K562 (cell line): Measurements from ENCODE around the gene COPB2. TPM values are rescaled to one million over a fixed set of nuclear protein-coding genes. Genes with fewer than 3 reads are reported as not detected.

Source experiments
- CTBP1 ChIP-seq: fragments of 450-650 bp; IDR thresholded peaks from 2 replicates; pipeline ENCODE4 v1.6.1; 2016; ENCODE audit warnings: borderline replicate concordance
- E2F8 ChIP-seq: fragments of 450-650 bp; IDR thresholded peaks from 2 replicates; pipeline ENCODE4 v1.7.1; 2018; ENCODE audit warnings: mild to moderate bottlenecking, low read depth; ENCODE audit not compliant: partially characterized antibody
- EP300 ChIP-seq: IDR thresholded peaks from 2 replicates; pipeline ENCODE4 v1.6.1; 2012; ENCODE audit warnings: low read length, improper control_type of control experiment
- HDAC1 ChIP-seq, 2 experiments: fragments of 450-650 bp; IDR thresholded peaks; 2 replicates each; pipeline ENCODE4 v1.6.1; 2016 to 2017; ENCODE audit warnings: inconsistent platforms in 1 of 2, mild to moderate bottlenecking in 1 of 2, moderate library complexity in 1 of 2
- JUND ChIP-seq, 2 experiments: IDR thresholded peaks; 2 replicates in 1 of 2; 3 replicates in 1 of 2; pipeline ENCODE4 v1.6.1; 2011; ENCODE audit warnings: borderline replicate concordance in 2 of 2, low read depth in 2 of 2, low read length in 2 of 2, improper control_type of control experiment in 1 of 2, missing biosample characterization in 1 of 2, missing genetic modification characterization in 1 of 2, missing genetic modification reagents in 1 of 2
- KLF10 ChIP-seq: fragments of 250-450 bp; sonication (Bioruptor Pico); IDR thresholded peaks from 2 replicates; pipeline ENCODE4 v1.6.1; 2021; ENCODE audit warnings: matching md5 sums
- MAFK ChIP-seq: IDR thresholded peaks from 2 replicates; pipeline ENCODE4 v1.6.1; 2011; ENCODE audit warnings: low read length, improper control_type of control experiment
- MEIS2 ChIP-seq: fragments of 450-650 bp; IDR thresholded peaks from 2 replicates; pipeline ENCODE4 v1.6.1; 2014; ENCODE audit warnings: mild to moderate bottlenecking; ENCODE audit not compliant: partially characterized antibody
- NFIC ChIP-seq: fragments of 450-650 bp; IDR thresholded peaks from 2 replicates; pipeline ENCODE4 v1.6.1; 2017; ENCODE audit warnings: mild to moderate bottlenecking, inconsistent platforms
- RAD21 ChIP-seq, 2 experiments: fragments of 250-450 bp in 1 of 2; fragments of 450-650 bp in 1 of 2; sonication (Bioruptor Pico) in 1 of 2; formaldehyde crosslinking in 1 of 2; IDR thresholded peaks in 1 of 2; conservative IDR thresholded peaks in 1 of 2; 2 replicates each; pipeline versions ENCODE4 v1.4.0 to v1.8.0; 2020 to 2022; ENCODE audit warnings: mild to moderate bottlenecking in 2 of 2, moderate library complexity in 1 of 2
- RB1 ChIP-seq: fragments of 450-650 bp; IDR thresholded peaks from 2 replicates; pipeline ENCODE4 v1.6.1; 2017; ENCODE audit warnings: low read depth, mild to moderate bottlenecking
- polyA plus RNA-seq, 8 experiments: library from polyadenylated mRNA; depleted of rRNA in 4 of 8; stranded (reverse) in 5 of 8; unstranded in 3 of 8; fragments of >200 nt; fragmentation: Nextera tagmentation in 2 of 8; fragmentation: Illumina TruSeq in 1 of 8; extraction: Ambion mirVana in 2 of 8; extraction: Trizol in 1 of 8; gene quantifications; 2 replicates each; pipeline versions ENCODE4 v1.2.1 to v1.2.3, GENCODE V29; 2011 to 2014; ENCODE audit warnings: inconsistent platforms in 1 of 8, missing spikeins in 1 of 8
- total RNA-seq, 7 experiments: library from RNA; depleted of rRNA in 6 of 7; stranded (reverse); fragments of >200 nt in 6 of 7; fragmentation: Illumina TruSeq in 2 of 7; extraction: Trizol in 2 of 7; gene quantifications; 2 replicates each; pipeline versions ENCODE4 v1.2.1 to v1.2.3, GENCODE V29; 2011 to 2021; ENCODE audit warnings: low replicate concordance in 1 of 7
- TF ChIP-seq, protein P1 (sequence below): fragments of 450-650 bp; formaldehyde crosslinking; conservative IDR thresholded peaks from 2 replicates; pipeline ENCODE4 v1.4.0; 2022; ENCODE audit warnings: mild to moderate bottlenecking, missing genetic modification characterization
- TF ChIP-seq, protein P2 (sequence below): fragments of 250-450 bp; sonication (Bioruptor Pico); IDR thresholded peaks from 2 replicates; pipeline ENCODE4 v1.4.0; 2020
- TF ChIP-seq, protein P3 (sequence below), 2 experiments: IDR thresholded peaks; 2 replicates each; pipeline ENCODE4 v1.6.1; 2011; ENCODE audit warnings: borderline replicate concordance in 1 of 2, control low read depth in 1 of 2, low read depth in 1 of 2, low read length in 1 of 2, mild to moderate bottlenecking in 1 of 2, mixed read lengths in 1 of 2, moderate library complexity in 1 of 2; ENCODE audit not compliant: insufficient read depth in 1 of 2, insufficient read length in 1 of 2, poor library complexity in 1 of 2, severe bottlenecking in 1 of 2; ENCODE audit errors: extremely low read depth in 1 of 2
- TF ChIP-seq, protein P4 (sequence below): fragments of 250-450 bp; sonication (Bioruptor Pico); IDR thresholded peaks from 2 replicates; pipeline ENCODE4 v1.8.0; 2021; ENCODE audit warnings: borderline replicate concordance, mild to moderate bottlenecking, moderate library complexity; ENCODE audit not compliant: poor library complexity, severe bottlenecking
- TF ChIP-seq, protein P5 (sequence below): fragments of 450-650 bp; IDR thresholded peaks from 2 replicates; pipeline ENCODE4 v1.6.1; 2016

The COPB2 gene
- total and polyA plus RNA-seq, 9 of the 15 experiments (the other 6 are each of a cell fraction or from before 2014, with no cell fraction given), result 64.3 to 189 (median 130) TPM

- TF ChIP-seq RAD21 (CRISPR knock-in tag; conservative IDR thresholded peaks at IDR 0.05 in 1 of 2, IDR thresholded peaks at IDR 0.05 in 1 of 2), result peak in 1 of 2 experiments; percentile 54; a peak in 3 of 4 replicates
- TF ChIP-seq E2F8, result no peak
- TF ChIP-seq, protein P1, sequence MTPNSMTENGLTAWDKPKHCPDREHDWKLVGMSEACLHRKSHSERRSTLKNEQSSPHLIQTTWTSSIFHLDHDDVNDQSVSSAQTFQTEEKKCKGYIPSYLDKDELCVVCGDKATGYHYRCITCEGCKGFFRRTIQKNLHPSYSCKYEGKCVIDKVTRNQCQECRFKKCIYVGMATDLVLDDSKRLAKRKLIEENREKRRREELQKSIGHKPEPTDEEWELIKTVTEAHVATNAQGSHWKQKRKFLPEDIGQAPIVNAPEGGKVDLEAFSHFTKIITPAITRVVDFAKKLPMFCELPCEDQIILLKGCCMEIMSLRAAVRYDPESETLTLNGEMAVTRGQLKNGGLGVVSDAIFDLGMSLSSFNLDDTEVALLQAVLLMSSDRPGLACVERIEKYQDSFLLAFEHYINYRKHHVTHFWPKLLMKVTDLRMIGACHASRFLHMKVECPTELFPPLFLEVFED (CRISPR knock-in tag), result no peak
- TF ChIP-seq KLF10 (CRISPR knock-in tag), result no peak
- TF ChIP-seq MEIS2, result peak; percentile 12
- TF ChIP-seq MAFK, result peak; percentile 17; the same call in 1 of the 2 replicates
- TF ChIP-seq, protein P2, sequence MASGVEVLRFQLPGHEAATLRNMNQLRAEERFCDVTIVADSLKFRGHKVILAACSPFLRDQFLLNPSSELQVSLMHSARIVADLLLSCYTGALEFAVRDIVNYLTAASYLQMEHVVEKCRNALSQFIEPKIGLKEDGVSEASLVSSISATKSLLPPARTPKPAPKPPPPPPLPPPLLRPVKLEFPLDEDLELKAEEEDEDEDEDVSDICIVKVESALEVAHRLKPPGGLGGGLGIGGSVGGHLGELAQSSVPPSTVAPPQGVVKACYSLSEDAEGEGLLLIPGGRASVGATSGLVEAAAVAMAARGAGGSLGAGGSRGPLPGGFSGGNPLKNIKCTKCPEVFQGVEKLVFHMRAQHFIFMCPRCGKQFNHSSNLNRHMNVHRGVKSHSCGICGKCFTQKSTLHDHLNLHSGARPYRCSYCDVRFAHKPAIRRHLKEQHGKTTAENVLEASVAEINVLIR, result no peak
- TF ChIP-seq HDAC1 (IDR thresholded peaks at IDR 0.05), result no peak
- TF ChIP-seq CTBP1, result 0 out of 2 replicates have a peak, but pooled peaks have one; percentile 12
- TF ChIP-seq NFIC, result peak; percentile 75
- 0 out of 2 replicates have a peak, but pooled peaks have one; percentile 34 for TF ChIP-seq RB1
- TF ChIP-seq, protein P3, sequence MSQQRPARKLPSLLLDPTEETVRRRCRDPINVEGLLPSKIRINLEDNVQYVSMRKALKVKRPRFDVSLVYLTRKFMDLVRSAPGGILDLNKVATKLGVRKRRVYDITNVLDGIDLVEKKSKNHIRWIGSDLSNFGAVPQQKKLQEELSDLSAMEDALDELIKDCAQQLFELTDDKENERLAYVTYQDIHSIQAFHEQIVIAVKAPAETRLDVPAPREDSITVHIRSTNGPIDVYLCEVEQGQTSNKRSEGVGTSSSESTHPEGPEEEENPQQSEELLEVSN (IDR thresholded peaks at IDR 0.05; ENCODE audit: borderline replicate concordance in 1 of 2, extremely low read depth in 1 of 2, insufficient read depth in 1 of 2, insufficient read length in 1 of 2, low read depth in 1 of 2, low read length in 1 of 2, poor library complexity in 1 of 2, severe bottlenecking in 1 of 2), result no peak
- TF ChIP-seq, protein P4, sequence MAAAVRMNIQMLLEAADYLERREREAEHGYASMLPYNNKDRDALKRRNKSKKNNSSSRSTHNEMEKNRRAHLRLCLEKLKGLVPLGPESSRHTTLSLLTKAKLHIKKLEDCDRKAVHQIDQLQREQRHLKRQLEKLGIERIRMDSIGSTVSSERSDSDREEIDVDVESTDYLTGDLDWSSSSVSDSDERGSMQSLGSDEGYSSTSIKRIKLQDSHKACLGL (CRISPR knock-in tag), result no peak
- TF ChIP-seq, protein P5, sequence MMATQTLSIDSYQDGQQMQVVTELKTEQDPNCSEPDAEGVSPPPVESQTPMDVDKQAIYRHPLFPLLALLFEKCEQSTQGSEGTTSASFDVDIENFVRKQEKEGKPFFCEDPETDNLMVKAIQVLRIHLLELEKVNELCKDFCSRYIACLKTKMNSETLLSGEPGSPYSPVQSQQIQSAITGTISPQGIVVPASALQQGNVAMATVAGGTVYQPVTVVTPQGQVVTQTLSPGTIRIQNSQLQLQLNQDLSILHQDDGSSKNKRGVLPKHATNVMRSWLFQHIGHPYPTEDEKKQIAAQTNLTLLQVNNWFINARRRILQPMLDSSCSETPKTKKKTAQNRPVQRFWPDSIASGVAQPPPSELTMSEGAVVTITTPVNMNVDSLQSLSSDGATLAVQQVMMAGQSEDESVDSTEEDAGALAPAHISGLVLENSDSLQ, result peak; percentile 12; the same call in 1 of the 2 replicates
- TF ChIP-seq EP300, result 0 out of 2 replicates have a peak, but pooled peaks have one; percentile 22
- peak; percentile 31; the same call in 1 of the 2 replicates for TF ChIP-seq JUND (IDR thresholded peaks at IDR 0.05; ENCODE audit: borderline replicate concordance, low read depth, low read length)
- TF ChIP-seq JUND (tag; IDR thresholded peaks at IDR 0.05; ENCODE audit: borderline replicate concordance, low read depth, low read length), result no peak
Observed at GRCh38 chr3:139319428-139320402, 69.7 kb downstream of the COPB2 start (continued).
